Erythroblast (primary cell): ENCODE results near the gene NOSIP.

Source experiments
- GATA1 ChIP-seq: IDR thresholded peaks from 2 replicates; pipeline ENCODE4 v1.6.1; 2011; ENCODE audit warnings: low read depth, mild to moderate bottlenecking, control low read depth, low read length, moderate library complexity
- POLR2A ChIP-seq: IDR thresholded peaks from 2 replicates; pipeline ENCODE4 v1.6.1; 2011; ENCODE audit warnings: mild to moderate bottlenecking, low read length

DNA sequence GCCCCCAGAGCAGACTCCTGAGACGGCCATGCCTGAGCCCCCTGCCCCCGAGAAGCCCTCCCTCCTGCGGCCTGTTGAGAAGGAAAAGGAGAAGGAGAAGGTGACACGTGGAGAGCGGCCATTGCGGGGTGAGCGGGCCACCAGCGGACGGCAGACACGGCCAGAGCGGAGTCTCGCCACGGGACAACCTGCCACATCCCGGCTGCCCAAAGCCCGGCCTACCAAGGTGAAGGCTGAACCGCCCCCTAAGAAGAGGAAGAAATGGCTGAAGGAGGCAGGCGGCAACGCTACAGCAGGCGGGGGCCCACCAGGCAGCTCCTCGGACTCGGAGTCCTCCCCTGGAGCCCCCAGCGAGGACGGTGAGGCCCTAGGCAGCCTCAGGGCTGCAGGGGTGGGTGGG lies 35.5 kb upstream of the NOSIP start:
- no peak for TF ChIP-seq POLR2A
- no peak for TF ChIP-seq GATA1
